Testis (tissue), 2 donors: ENCODE measurements around the gene RPS6KB2.

Experiments
- POLR2A ChIP-seq: fragments of 450-650 bp; IDR thresholded peaks from one replicate; pipeline ENCODE4 v1.6.1; 2017; ENCODE audit warnings: antibody characterized with exemption, mild to moderate bottlenecking, moderate library complexity
- TF ChIP-seq, protein P1 (sequence below), 3 experiments: fragments of 450-650 bp in 2 of 3; fragments of 200-600 bp in 1 of 3; sonication (generic) in 1 of 3; IDR thresholded peaks; one replicate each; pipeline ENCODE4 v1.5.1; 2016 to 2019; ENCODE audit warnings: antibody characterized with exemption in 3 of 3, mild to moderate bottlenecking in 2 of 3, moderate library complexity in 1 of 3

- TF ChIP-seq, protein P1, sequence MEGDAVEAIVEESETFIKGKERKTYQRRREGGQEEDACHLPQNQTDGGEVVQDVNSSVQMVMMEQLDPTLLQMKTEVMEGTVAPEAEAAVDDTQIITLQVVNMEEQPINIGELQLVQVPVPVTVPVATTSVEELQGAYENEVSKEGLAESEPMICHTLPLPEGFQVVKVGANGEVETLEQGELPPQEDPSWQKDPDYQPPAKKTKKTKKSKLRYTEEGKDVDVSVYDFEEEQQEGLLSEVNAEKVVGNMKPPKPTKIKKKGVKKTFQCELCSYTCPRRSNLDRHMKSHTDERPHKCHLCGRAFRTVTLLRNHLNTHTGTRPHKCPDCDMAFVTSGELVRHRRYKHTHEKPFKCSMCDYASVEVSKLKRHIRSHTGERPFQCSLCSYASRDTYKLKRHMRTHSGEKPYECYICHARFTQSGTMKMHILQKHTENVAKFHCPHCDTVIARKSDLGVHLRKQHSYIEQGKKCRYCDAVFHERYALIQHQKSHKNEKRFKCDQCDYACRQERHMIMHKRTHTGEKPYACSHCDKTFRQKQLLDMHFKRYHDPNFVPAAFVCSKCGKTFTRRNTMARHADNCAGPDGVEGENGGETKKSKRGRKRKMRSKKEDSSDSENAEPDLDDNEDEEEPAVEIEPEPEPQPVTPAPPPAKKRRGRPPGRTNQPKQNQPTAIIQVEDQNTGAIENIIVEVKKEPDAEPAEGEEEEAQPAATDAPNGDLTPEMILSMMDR (IDR thresholded peaks at IDR 0.05) = no peak
- no peak for TF ChIP-seq POLR2A
Measured at GRCh38 chr11:67441731-67442351, 13.5 kb downstream of the RPS6KB2 start.
